Measurements from ENCODE around the gene ARL4A. TPM values are rescaled to one million over a fixed set of nuclear protein-coding genes. Genes with fewer than 3 reads are reported as not detected.
A peak's percentile ranks its signal among the peaks of the same experiment; 100 is the strongest.
"Not testable (repeated sequence)": the region's sequence is repeated elsewhere in the genome, so short reads cannot be mapped to it uniquely, and the experiment has no call there.

ARL4A gene
- total RNA-seq, 2 donors from 2014 or later, result 77.3 to 101 TPM

DNA sequence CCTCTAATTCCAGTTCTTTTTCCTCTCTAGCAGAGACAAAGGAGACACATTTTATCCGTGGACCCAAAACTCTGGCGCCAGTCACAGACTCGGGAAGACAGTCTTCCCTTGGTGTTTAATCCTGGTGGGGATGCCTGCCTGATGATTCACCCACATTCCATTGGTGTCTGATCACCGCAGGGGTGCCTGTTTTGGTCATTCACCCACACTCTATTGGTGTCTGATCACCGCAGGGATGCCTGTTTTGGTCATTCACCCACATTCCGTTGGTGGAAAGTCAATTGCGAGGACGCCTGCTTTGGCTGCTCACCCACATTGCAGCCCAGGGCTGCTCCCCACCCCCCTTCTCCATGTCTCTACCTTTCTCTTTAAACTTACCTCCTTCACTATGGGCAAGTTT lies 27.0 kb upstream of the ARL4A start:
- DNase-seq; intact Hi-C loops (cut with DNase I, micrococcal nuclease); ATAC-seq: not testable (repeated sequence)

DNA sequence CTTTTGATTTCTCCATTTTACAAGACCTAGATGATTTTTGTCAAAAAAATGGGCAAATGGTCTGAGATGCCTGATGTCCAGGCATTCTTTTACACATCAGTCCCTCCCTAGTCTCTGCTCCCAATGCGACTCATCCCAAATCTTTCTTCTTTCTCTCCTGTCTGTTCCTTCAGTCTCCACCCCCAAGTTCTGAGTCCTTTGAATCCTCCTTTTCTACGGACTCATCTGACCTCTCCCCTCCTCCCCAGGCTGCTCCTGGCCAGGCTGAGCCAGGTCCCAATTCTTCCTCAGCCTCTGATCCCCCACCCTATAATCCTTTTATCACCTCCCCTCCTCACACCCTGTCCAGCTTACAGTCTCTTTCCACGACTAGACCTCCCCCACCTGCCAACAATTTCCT lies 26.4 kb upstream of the ARL4A start:
- DNase-seq; intact Hi-C loops (cut with DNase I, micrococcal nuclease); ATAC-seq: not testable (repeated sequence)

- no peak for ATAC-seq
- no peak for DNase-seq
- intact Hi-C loops (cut with DNase I, micrococcal nuclease), result no loop called here
These were observed 25.9 kb upstream of the ARL4A start for GRCh38 chr7:12661581-12661980.

DNA sequence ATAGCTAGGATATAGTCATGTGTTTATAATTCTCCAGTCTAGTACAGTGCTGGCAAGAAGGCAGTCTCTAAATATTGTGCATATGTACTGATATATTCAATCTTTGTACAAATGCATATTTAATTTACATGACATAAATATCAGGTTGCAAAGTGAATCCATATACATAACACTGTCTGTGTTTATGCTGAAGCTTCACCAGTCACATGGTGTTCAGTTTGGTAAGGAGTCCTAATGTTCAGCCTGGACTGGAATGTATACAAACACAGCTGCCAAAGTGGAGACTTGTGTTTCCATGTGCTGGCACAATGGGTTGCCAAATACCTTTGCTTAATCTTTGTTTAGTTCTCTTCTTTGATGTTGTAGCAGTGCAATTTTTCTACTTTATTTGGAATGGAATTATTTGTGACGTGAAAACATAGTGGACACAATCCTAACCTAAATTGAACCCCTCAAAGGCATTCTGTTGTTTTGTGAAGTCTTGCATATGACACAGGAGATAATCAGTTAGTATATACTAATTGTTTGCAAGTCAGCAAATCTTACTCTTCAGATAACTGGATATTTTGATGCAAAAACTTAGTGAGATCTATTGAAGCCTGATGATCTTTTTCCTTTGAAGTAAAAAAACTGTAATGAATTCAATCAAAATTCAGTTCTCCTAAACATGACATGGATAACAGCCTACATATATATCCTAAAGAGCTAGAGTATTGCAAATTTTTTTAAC lies 17.3 kb upstream of the ARL4A start:
- ATAC-seq, result no peak
- no peak for DNase-seq
- intact Hi-C loops (cut with DNase I, micrococcal nuclease), result no loop called here

GRCh38 chr7:12670743-12671520 lies 16.5 kb upstream of the ARL4A start:
- ATAC-seq, result no peak

GRCh38 chr7:12673436-12673835 lies 14.0 kb upstream of the ARL4A start:
- DNase-seq; ATAC-seq; intact Hi-C loops (cut with DNase I, micrococcal nuclease): not testable (repeated sequence)

More at GRCh38 chr7:12670743-12671520, 16.5 kb upstream of the ARL4A start:
- intact Hi-C loops (cut with DNase I, micrococcal nuclease), result no loop called here
- DNase-seq, result no peak

DNA sequence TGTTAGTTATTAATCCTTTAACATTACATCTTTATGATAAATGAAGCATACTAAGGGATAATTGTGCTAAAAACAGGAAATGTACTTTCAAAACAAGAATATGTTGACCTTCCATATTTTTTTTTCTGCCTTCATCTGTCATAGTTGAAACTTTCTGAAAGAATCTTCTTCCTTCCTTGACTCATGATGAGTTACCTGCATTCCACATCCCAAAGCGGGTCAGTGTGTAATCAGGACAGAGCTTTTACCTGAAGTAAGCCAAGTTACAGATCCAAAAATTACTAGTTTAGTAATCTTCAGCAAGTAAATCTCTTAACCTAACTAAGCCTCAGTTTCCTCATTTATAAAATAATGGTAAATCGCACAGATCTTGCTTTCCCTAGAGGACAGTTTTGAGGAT lies 13.4 kb upstream of the ARL4A start:
- DNase-seq (no peak), ATAC-seq (no peak)
- intact Hi-C loops (cut with DNase I, micrococcal nuclease), result no loop called here

- DNase-seq, result peak in 1 of 2 donors; percentile 18
- intact Hi-C loops (cut with DNase I, micrococcal nuclease), result no loop called here
- ATAC-seq, result peak; percentile 77
These were observed 12.6 kb upstream of the ARL4A start for GRCh38 chr7:12674861-12675260.

GRCh38 chr7:12683678-12684585 lies 3.5 kb upstream of the ARL4A start:
- intact Hi-C loops (cut with DNase I, micrococcal nuclease), result no loop called here
- ATAC-seq, result no peak
- DNase-seq, result no peak

- ATAC-seq (no peak), DNase-seq (no peak)
- intact Hi-C loops (cut with DNase I, micrococcal nuclease), result no loop called here
These were observed 2.7 kb upstream of the ARL4A start for GRCh38 chr7:12684733-12685132.

GRCh38 chr7:12685550-12685949 lies 1.9 kb upstream of the ARL4A start:
- intact Hi-C loops (cut with DNase I, micrococcal nuclease), result no loop called here
- ATAC-seq (no peak), DNase-seq (peak; percentile 15 to 35)

DNA sequence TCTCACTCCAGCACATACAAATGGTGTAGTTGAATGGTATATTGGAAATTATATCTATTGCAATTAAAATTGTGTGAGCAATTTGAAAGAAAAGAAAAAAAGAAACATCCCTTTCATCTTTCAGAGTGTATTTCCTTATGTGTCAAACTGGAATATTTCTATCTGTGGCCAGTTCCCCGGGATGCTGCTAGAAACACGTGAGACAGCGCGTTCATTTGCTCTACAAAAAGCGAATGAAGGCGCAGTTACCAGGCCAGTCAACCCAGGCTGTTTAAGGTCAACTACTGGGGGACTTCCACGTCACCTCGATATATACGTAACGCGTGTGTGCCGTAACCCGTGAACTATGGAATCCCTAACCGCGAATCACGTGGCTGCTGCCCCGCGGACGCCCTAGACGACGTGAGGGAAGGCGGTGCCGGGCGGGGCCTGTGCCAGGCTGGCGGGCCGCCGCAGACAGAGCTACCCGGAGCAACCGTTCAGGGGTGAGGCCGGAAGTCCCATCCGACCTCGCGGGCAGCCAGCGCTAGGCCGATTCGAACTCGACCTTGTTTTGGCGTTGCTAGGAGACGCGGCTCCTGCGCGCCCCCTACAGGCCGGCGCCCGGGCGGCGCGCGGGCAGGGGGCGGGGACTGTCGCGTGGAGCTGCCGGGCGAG lies 1.1 kb upstream of the ARL4A start:
- DNase-seq (peak; percentile 96 to 97), ATAC-seq (peak; percentile 79)
- intact Hi-C loops (cut with DNase I, micrococcal nuclease), result no loop called here

DNA sequence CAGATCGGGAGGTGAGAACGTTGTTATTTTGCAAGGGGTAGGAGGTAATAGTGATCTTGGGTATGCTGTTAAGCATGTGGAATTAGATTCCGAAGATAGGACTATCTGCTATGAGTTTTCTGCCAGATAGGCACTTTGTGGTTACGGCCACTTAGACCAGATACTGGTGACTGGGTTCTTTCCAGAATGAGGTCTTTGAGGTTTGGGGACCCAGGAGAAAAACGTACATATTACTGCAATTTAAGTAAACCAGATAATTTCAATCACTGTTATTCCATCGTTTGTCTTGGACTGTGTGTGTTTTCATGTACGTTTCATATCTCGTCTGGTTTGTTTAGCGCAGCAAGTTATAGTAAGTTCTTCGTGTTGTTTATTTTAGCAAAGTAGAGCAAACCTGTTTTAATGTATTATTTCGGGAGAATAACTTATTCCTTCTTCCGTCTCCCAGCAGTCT lies 312 bp downstream of the ARL4A start:
- intact Hi-C loops (cut with DNase I, micrococcal nuclease), result no loop called here

DNA sequence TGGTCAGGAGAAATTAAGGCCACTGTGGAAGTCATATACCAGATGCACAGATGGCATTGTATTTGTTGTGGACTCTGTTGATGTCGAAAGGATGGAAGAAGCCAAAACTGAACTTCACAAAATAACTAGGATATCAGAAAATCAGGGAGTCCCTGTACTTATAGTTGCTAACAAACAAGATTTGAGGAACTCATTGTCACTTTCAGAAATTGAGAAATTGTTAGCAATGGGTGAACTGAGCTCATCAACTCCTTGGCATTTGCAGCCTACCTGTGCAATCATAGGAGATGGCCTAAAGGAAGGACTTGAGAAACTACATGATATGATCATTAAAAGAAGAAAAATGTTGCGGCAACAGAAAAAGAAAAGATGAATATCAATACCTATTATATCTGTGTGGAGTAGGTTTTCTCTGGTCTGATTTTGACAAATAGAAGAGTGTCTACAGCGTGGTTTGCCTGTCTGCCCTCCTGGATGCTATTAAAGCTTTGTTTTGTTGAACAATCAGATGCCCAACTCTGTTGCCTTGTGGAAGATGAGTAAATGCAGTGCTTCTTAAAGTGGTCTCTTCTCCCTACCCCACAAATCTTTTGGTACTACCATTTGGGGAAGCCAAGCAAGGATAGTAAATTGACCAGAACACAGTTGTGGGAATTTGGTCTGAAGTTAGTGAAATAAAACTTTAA lies 1.2 kb downstream of the ARL4A start:
- ATAC-seq; intact Hi-C loops (cut with DNase I, micrococcal nuclease): not testable (repeated sequence)

More for the DNA sequence above, 312 bp downstream of the ARL4A start:
- ATAC-seq (peak; percentile 0), DNase-seq (no peak)

DNA sequence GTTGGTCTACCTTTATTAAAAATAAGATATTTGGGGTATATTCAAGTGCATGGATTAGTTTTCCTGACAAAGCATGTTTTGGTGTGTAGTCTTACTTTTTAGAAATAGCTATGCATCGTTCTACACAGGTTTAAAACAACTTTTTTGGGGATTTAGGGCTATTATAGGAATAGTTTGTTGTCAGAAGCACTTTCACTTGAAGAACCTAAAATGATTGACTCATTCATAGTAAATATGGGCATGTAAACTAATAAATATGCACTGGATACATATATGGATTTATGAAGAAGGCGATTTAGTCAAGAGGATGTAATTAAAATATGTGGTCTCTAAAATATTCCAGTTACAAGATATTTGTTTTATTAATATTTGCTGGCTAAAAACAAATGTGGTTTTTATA lies 2.0 kb downstream of the ARL4A start:
- ATAC-seq, result no peak
- intact Hi-C loops (cut with DNase I, micrococcal nuclease), result no loop called here
- no peak for DNase-seq

More for the DNA sequence above, 1.2 kb downstream of the ARL4A start:
- not testable (repeated sequence) for DNase-seq

DNA sequence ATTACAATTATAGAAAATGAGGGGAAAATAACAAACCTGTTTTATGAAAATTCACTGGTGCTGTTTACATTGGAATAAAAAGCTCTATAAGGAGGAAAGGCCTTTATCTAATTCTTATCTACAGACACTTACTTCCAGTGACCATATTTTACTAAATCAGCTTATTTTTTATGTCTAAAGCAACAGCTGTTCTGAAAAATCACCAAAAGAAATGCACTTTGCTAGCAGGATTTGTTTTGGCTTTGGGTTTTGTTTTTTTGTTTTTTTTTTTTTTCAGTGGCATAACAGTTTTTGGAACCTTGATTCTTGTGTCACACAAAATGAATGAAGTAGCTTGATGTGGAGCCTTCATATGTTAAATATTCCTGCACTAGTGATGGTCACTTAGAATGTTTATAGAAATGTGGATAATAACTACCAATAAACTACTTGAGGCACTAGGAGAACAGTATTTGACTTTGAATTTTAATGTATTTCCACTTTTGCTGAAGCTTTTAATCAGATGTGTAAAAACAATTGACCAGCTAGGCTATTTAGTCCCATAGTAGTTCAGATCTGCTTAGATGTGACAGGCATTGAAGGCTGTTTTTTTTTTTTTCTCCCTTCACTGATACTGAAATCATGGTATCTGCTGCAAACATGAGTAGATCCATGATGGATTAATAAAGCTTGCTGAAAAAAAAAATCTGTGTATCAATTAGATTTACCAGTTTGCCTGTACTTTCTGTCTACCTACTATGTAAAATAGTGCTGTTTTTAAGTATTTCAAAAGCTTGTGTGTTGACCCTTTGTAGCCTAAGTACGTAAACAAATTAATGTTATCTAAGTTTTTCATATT lies 2.8 kb downstream of the ARL4A start:
- ATAC-seq (no peak), DNase-seq (no peak)
- intact Hi-C loops (cut with DNase I, micrococcal nuclease), result no loop called here

GRCh38 chr7:12691388-12691787 lies 4.0 kb downstream of the ARL4A start:
- intact Hi-C loops (cut with DNase I, micrococcal nuclease); DNase-seq; ATAC-seq: not testable (repeated sequence)
